ENCODE measurements around the gene MT2A. TPM values are rescaled to one million over a fixed set of nuclear protein-coding genes. Genes with fewer than 3 reads are reported as not detected.
"Not testable (repeated sequence)": the region's sequence is repeated elsewhere in the genome, so short reads cannot be mapped to it uniquely, and the experiment has no call there.

The MT2A gene
- total and polyA plus RNA-seq, 9 donors: 9.9 to 31.5 (median 24.6) TPM

GRCh38 chr16:56617212-56618085, 9.1 kb downstream of the MT2A start:
- DNase-seq: peak; percentile 89
- WGBS (ENCODE audit: insufficient coverage): under 1% methylated on average over 40 of the region's 41 CpGs
- no peak overlapping the region for H3K27ac ChIP-seq (ENCODE audit: low read length)

GRCh38 chr16:56618138-56618537, 9.8 kb downstream of the MT2A start:
- DNase-seq: no peak
- Histone ChIP-seq H3K4me1 (ENCODE audit: control insufficient read depth, insufficient read depth, low read length) (peaks cover 18% of the 10 kb centered on the region), H3K27me3 (ENCODE audit: control insufficient read depth, insufficient read depth, low read length) (peaks cover 14% of the 10 kb centered on the region), H3K4me3 (ENCODE audit: low read length) (no peak overlapping the region), H3K36me3 (ENCODE audit: control insufficient read depth, insufficient read depth, low read length) (no peaks in the 10 kb centered on the region), H3K27ac (ENCODE audit: low read length) (no peak overlapping the region), H3K9me3 (replicated peaks; ENCODE audit: control insufficient read depth, low read depth, low read length) (no peaks in the 10 kb centered on the region)
- 58% methylated on average over 4 of the region's 6 CpGs for WGBS (ENCODE audit: insufficient coverage)

More at GRCh38 chr16:56617212-56618085, 9.1 kb downstream of the MT2A start:
- Histone ChIP-seq H3K4me3 (ENCODE audit: low read length) (peak overlapping the region; percentile 40), H3K9me3 (replicated peaks; ENCODE audit: control insufficient read depth, low read depth, low read length) (no peaks in the 10 kb centered on the region), H3K4me1 (ENCODE audit: control insufficient read depth, insufficient read depth, low read length) (peaks cover 18% of the 10 kb centered on the region), H3K36me3 (ENCODE audit: control insufficient read depth, insufficient read depth, low read length) (no peaks in the 10 kb centered on the region), H3K27me3 (ENCODE audit: control insufficient read depth, insufficient read depth, low read length) (peaks cover 14% of the 10 kb centered on the region)

DNA sequence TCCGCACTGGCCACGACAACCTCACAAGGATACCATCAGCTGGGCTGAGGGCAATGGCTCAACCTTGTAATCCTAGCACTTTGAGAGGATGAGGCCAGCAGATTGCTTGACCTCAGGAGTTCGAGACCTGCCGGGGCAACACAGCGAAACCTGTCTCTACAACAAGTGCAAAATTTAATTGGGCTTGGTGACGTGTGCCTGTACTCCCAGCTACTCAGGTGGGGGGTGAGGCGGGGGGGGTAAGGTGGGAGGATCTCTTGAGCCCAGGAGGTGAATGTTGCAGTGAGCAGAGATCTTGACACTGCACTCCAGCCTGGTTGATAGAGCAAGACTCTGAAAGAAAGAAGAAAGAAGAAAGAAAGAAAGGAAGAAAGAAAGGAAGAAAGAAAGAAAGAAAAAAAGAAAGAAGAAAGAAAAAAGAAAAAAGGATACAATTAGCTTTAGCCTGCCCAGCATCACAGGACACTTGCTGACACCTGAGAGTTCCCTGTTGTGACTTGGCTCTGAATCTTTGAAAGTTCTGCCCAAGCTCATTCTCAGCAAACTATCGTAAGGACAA, 12.0 kb downstream of the MT2A start:
- Histone ChIP-seq H3K4me3 (ENCODE audit: low read length) (no peak overlapping the region), H3K27me3 (ENCODE audit: control insufficient read depth, insufficient read depth, low read length) (peaks cover 20% of the 10 kb centered on the region), H3K4me1 (ENCODE audit: control insufficient read depth, insufficient read depth, low read length) (peaks cover 25% of the 10 kb centered on the region), H3K36me3 (ENCODE audit: control insufficient read depth, insufficient read depth, low read length) (no peaks in the 10 kb centered on the region), H3K27ac (ENCODE audit: low read length) (no peak overlapping the region), H3K9me3 (replicated peaks; ENCODE audit: control insufficient read depth, low read depth, low read length) (no peaks in the 10 kb centered on the region)
- no peak for DNase-seq
- 67% methylated on average over 7 of the region's 8 CpGs for WGBS (ENCODE audit: insufficient coverage)

GRCh38 chr16:56621665-56622445, 13.5 kb downstream of the MT2A start:
- Histone ChIP-seq H3K27me3 (ENCODE audit: control insufficient read depth, insufficient read depth, low read length) (peaks cover 26% of the 10 kb centered on the region), H3K4me1 (ENCODE audit: control insufficient read depth, insufficient read depth, low read length) (peaks cover 35% of the 10 kb centered on the region)
- not testable (repeated sequence) for DNase-seq; H3K9me3 ChIP-seq (replicated peaks; ENCODE audit: control insufficient read depth, low read depth, low read length); H3K4me3 ChIP-seq (ENCODE audit: low read length); H3K36me3 ChIP-seq (ENCODE audit: control insufficient read depth, insufficient read depth, low read length); H3K27ac ChIP-seq (ENCODE audit: low read length)
- WGBS (ENCODE audit: insufficient coverage): 77% methylated on average over 3 of the region's 4 CpGs

- H3K4me3 ChIP-seq (ENCODE audit: low read length); H3K27ac ChIP-seq (ENCODE audit: low read length); H3K9me3 ChIP-seq (replicated peaks; ENCODE audit: control insufficient read depth, low read depth, low read length); H3K36me3 ChIP-seq (ENCODE audit: control insufficient read depth, insufficient read depth, low read length); DNase-seq: not testable (repeated sequence)
- peaks cover 21% of the 10 kb centered on the region for H3K27me3 ChIP-seq (ENCODE audit: control insufficient read depth, insufficient read depth, low read length)
- 74% methylated on average over 3 of the region's 5 CpGs for WGBS (ENCODE audit: insufficient coverage)
- H3K4me1 ChIP-seq (ENCODE audit: control insufficient read depth, insufficient read depth, low read length): peaks cover 22% of the 10 kb centered on the region
Observed at GRCh38 chr16:56623184-56623583, 14.8 kb downstream of the MT2A start.

GRCh38 chr16:56623637-56624036, 15.3 kb downstream of the MT2A start:
- WGBS (ENCODE audit: insufficient coverage): no CpG with 5 or more reads among the region's 2 CpGs
- Histone ChIP-seq H3K9me3 (replicated peaks; ENCODE audit: control insufficient read depth, low read depth, low read length) (no peaks in the 10 kb centered on the region), H3K27ac (ENCODE audit: low read length) (no peak overlapping the region), H3K4me1 (ENCODE audit: control insufficient read depth, insufficient read depth, low read length) (peaks cover 19% of the 10 kb centered on the region), H3K27me3 (ENCODE audit: control insufficient read depth, insufficient read depth, low read length) (peaks cover 22% of the 10 kb centered on the region), H3K36me3 (ENCODE audit: control insufficient read depth, insufficient read depth, low read length) (no peaks in the 10 kb centered on the region), H3K4me3 (ENCODE audit: low read length) (no peak overlapping the region)
- no peak for DNase-seq

DNA sequence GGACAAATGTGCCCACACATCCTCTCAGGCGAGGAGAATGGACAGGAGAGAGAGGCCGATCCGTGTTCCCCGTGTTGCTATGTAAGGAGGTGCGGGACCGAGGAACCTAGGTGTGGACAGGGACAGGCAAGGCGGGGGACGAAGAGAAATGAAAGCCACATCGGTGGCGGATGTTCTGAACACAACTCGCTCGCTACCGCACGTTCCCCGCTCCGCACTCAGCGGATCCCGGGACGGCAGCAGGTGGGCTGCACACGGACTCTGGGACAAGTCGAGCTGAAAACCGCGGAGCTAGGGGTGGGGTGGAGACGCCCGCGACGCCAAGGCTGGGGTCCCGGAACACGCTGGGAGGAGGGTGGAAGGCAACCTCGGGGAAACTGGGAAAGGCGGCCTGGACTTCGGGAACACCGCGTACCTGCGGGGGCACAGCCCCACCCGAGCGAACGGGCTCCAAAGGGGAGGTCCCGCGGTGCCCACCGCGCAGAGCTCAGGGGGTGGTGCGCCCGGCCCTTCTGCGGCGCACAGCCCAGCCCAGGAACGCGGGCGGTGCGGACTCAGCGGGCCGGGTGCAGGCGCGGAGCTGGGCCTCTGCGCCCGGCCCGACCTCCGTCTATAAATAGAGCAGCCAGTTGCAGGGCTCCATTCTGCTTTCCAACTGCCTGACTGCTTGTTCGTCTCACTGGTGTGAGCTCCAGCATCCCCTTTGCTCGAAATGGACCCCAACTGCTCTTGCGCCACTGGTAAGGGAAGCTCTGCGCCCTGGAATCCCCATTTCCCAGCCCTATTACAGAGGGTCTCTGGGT, 17.0 kb downstream of the MT2A start, which contains the start of gene MT1E:
Gene MT1E (plus strand): TSS at position 642 of the 803 bp plus-strand sequence. CDS start 71 bp downstream, at position 713.
- Histone ChIP-seq H3K27me3 (ENCODE audit: control insufficient read depth, insufficient read depth, low read length) (peaks cover 24% of the 10 kb centered on the region), H3K4me1 (ENCODE audit: control insufficient read depth, insufficient read depth, low read length) (peaks cover 19% of the 10 kb centered on the region), H3K27ac (ENCODE audit: low read length) (peak within 1 kb of the TSS; percentile 82), H3K4me3 (ENCODE audit: low read length) (peak within 1 kb of the TSS; percentile 71), H3K9me3 (replicated peaks; ENCODE audit: control insufficient read depth, low read depth, low read length) (no peaks in the 10 kb centered on the region), H3K36me3 (ENCODE audit: control insufficient read depth, insufficient read depth, low read length) (no peaks in the 10 kb centered on the region)
- DNase-seq: peak; percentile 86
- WGBS (ENCODE audit: insufficient coverage): 2% methylated on average over 61 of the region's 62 CpGs

GRCh38 chr16:56625943-56626654, 17.7 kb downstream of the MT2A start:
- WGBS (ENCODE audit: insufficient coverage): 21% methylated on average over 12 of the region's 16 CpGs
- DNase-seq: peak; percentile 77

GRCh38 chr16:56626685-56627084, 18.3 kb downstream of the MT2A start:
- Histone ChIP-seq H3K36me3 (ENCODE audit: control insufficient read depth, insufficient read depth, low read length) (no peaks in the 10 kb centered on the region), H3K27ac (ENCODE audit: low read length) (no peak overlapping the region), H3K9me3 (replicated peaks; ENCODE audit: control insufficient read depth, low read depth, low read length) (no peaks in the 10 kb centered on the region), H3K4me1 (ENCODE audit: control insufficient read depth, insufficient read depth, low read length) (peaks cover 20% of the 10 kb centered on the region), H3K4me3 (ENCODE audit: low read length) (no peak overlapping the region), H3K27me3 (ENCODE audit: control insufficient read depth, insufficient read depth, low read length) (peaks cover 32% of the 10 kb centered on the region)
- no peak for DNase-seq
- WGBS (ENCODE audit: insufficient coverage): 58% methylated on average over 5 of the region's 7 CpGs

More at GRCh38 chr16:56625943-56626654, 17.7 kb downstream of the MT2A start:
- H3K27ac ChIP-seq (ENCODE audit: low read length): peak overlapping the region; percentile 77
- no peaks in the 10 kb centered on the region for H3K9me3 ChIP-seq (replicated peaks; ENCODE audit: control insufficient read depth, low read depth, low read length)
- peaks cover 27% of the 10 kb centered on the region for H3K27me3 ChIP-seq (ENCODE audit: control insufficient read depth, insufficient read depth, low read length)
- H3K36me3 ChIP-seq (ENCODE audit: control insufficient read depth, insufficient read depth, low read length): no peaks in the 10 kb centered on the region
- peaks cover 19% of the 10 kb centered on the region for H3K4me1 ChIP-seq (ENCODE audit: control insufficient read depth, insufficient read depth, low read length)
- H3K4me3 ChIP-seq (ENCODE audit: low read length): peak overlapping the region; percentile 71

Data from muscle of leg (tissue), 11 donors.